Measurements from ENCODE around the gene FERMT1. TPM values are rescaled to one million over a fixed set of nuclear protein-coding genes. Genes with fewer than 3 reads are reported as not detected.

The FERMT1 gene
- total RNA-seq, 1 donor from 2014 or later = 8.4 TPM

GRCh38 chr20:6066582-6066981 lies 56.2 kb downstream of the FERMT1 start:
- no peaks in the 10 kb centered on the region for H3K27me3 Mint-ChIP-seq
- no peaks in the 10 kb centered on the region for H3K9me3 Mint-ChIP-seq (ENCODE audit: low read depth)
- H3K27ac Mint-ChIP-seq = no peak overlapping the region
- H3K36me3 Mint-ChIP-seq (ENCODE audit: insufficient read depth) = no peaks in the 10 kb centered on the region
- no peak for DNase-seq (ENCODE audit: low spot score, unreplicated experiment)
- peaks cover 2% of the 10 kb centered on the region for H3K4me1 Mint-ChIP-seq (ENCODE audit: low read depth)
- no peak for TF ChIP-seq CTCF (IDR thresholded peaks at IDR 0.05; ENCODE audit: unreplicated experiment)
- no peak overlapping the region for H3K4me3 Mint-ChIP-seq (ENCODE audit: low read depth)

DNA sequence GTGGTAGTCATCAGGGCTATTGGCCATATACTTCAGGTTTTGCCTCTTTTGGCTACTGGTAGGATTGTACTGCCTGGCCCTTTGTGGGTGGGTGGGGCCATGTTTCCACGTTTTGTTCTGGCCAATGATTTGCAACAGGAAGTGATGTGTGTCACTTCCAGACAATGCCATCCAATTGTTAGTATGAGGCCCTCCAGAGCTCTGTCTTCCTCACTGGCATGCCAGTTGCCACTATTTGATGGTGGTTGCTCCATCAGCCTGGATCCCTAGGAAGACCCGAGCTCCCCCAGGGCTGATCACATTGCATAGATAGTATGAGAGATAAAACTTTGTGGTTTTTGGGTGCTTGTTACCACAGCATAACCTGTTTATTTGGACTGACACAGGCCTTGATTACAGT lies 61.3 kb downstream of the FERMT1 start:
- no peak for TF ChIP-seq CTCF (IDR thresholded peaks at IDR 0.05; ENCODE audit: unreplicated experiment)
- DNase-seq (ENCODE audit: low spot score, unreplicated experiment) = no peak
- Mint-ChIP-seq H3K36me3 (ENCODE audit: insufficient read depth) (no peaks in the 10 kb centered on the region), H3K27me3 (no peaks in the 10 kb centered on the region), H3K27ac (no peak overlapping the region), H3K9me3 (ENCODE audit: low read depth) (no peaks in the 10 kb centered on the region), H3K4me3 (ENCODE audit: low read depth) (no peak overlapping the region), H3K4me1 (ENCODE audit: low read depth) (peaks cover 29% of the 10 kb centered on the region)

DNA sequence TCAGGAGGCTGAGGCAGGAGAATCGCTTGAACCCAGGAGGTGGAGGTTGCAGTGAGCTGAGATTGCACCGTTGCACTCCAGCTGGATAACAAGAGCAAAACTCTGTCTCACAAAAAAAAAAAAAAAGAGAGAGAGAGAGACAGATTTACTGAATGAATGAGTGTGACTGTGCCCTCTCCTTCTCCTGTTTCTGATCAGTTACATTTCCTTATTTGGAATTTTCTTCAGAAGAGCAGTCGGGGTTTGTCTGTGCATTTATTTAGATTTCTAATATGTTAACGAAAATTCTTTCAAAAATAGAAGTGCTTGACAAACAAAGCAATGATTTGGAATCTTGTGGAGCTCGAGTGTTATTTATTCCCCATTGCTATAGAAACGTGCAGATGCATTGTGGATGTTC lies 62.6 kb downstream of the FERMT1 start:
- no peak overlapping the region for H3K4me3 Mint-ChIP-seq (ENCODE audit: low read depth)
- no peaks in the 10 kb centered on the region for H3K9me3 Mint-ChIP-seq (ENCODE audit: low read depth)
- H3K4me1 Mint-ChIP-seq (ENCODE audit: low read depth) = peaks cover 29% of the 10 kb centered on the region
- H3K36me3 Mint-ChIP-seq (ENCODE audit: insufficient read depth) = no peaks in the 10 kb centered on the region
- no peak overlapping the region for H3K27ac Mint-ChIP-seq
- H3K27me3 Mint-ChIP-seq = no peaks in the 10 kb centered on the region
- no peak for DNase-seq (ENCODE audit: low spot score, unreplicated experiment)
- TF ChIP-seq CTCF (IDR thresholded peaks at IDR 0.05; ENCODE audit: unreplicated experiment) = no peak

DNA sequence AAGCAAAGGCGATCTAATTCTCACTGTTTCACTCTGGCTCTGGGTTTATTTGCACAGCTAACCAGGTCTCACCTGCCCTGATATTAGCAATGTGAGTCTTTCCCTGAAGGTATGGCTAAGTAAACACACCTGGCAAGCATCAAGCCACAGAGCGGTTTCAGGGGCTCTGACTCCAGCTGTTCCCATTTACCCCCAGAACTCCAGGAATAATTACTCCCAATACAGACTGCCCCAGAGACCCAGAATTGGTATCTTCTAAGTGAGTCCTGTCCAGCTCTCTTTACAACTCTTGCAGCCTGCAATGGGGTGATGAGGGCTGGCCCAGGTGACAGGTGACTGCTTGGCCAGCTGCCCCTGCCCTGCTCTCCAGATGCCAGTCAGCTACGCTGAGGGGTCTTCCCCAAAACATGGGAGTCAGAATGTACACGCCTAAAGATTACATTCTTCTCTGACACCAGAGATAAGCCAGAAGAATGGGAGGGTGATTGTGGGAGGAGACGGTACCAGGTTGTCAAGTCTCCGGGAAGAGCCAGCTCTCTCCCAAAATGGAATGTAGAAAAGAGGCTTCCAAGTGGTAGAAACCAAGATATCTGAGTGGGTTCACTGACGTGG lies 64.0 kb downstream of the FERMT1 start:
- H3K4me1 Mint-ChIP-seq (ENCODE audit: low read depth) = peaks cover 38% of the 10 kb centered on the region
- no peaks in the 10 kb centered on the region for H3K36me3 Mint-ChIP-seq (ENCODE audit: insufficient read depth)
- H3K9me3 Mint-ChIP-seq (ENCODE audit: low read depth) = no peaks in the 10 kb centered on the region
- peak overlapping the region; percentile 17 for H3K4me3 Mint-ChIP-seq (ENCODE audit: low read depth)
- DNase-seq (ENCODE audit: low spot score, unreplicated experiment) = no peak
- no peak for TF ChIP-seq CTCF (IDR thresholded peaks at IDR 0.05; ENCODE audit: unreplicated experiment)
- H3K27ac Mint-ChIP-seq = peak overlapping the region; percentile 88
- peaks cover 8% of the 10 kb centered on the region for H3K27me3 Mint-ChIP-seq

- Mint-ChIP-seq H3K4me3 (ENCODE audit: low read depth) (peak overlapping the region; percentile 12), H3K9me3 (ENCODE audit: low read depth) (no peaks in the 10 kb centered on the region), H3K27me3 (peaks cover 16% of the 10 kb centered on the region), H3K27ac (peak overlapping the region; percentile 88), H3K4me1 (ENCODE audit: low read depth) (peaks cover 42% of the 10 kb centered on the region), H3K36me3 (ENCODE audit: insufficient read depth) (no peaks in the 10 kb centered on the region)
- no peak for DNase-seq (ENCODE audit: low spot score, unreplicated experiment)
- TF ChIP-seq CTCF (IDR thresholded peaks at IDR 0.05; ENCODE audit: unreplicated experiment) = no peak
Measured at GRCh38 chr20:6057691-6058090, 65.1 kb downstream of the FERMT1 start.

All from progenitor cell of endocrine pancreas (in vitro differentiated cells).